SHP77 (cell line): ENCODE results near the gene PHEX.
A peak's percentile ranks its signal among the peaks of the same experiment; 100 is the strongest.

Experiments
- DNase-seq, 2 experiments: peaks; one replicate each; lab custom pipeline; 2025; lab: John Stamatoyannopoulos, UW

Gene PHEX

GRCh38 chrX:22040184-22040583 is 8.1 kb downstream of the PHEX start:
- DNase-seq, result no peak

- peak; percentile 22 to 35 for DNase-seq
Observed at GRCh38 chrX:22041907-22042530, 9.9 kb downstream of the PHEX start.

- DNase-seq, result no peak
Observed at GRCh38 chrX:22043872-22044271, 11.7 kb downstream of the PHEX start.

GRCh38 chrX:22047468-22047867 is 15.3 kb downstream of the PHEX start:
- DNase-seq, result no peak

- DNase-seq, result no peak
Observed at GRCh38 chrX:22053481-22053880, 21.4 kb downstream of the PHEX start.

- DNase-seq, result no peak
Observed at GRCh38 chrX:22056235-22056634, 24.1 kb downstream of the PHEX start.

DNA sequence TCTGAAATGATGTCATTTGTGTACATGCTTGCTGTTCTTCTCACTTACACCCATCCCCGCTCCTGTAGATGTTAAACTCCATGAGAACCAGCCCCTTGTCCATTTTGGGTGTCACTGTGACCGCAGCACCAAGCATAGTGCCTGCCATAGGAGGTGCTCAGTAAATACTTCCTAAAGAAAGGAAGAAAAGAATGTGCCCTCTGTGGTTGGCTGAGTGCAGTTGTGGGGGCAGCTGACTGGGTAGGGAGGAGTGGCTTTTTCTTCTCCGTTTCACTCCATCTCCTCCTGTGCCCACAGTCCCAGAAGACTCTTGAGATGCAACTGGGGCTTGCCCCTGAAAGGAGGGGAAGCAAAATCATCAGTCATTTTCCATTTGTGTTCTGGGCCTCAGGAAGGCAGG is 25.5 kb downstream of the PHEX start:
- no peak for DNase-seq

DNA sequence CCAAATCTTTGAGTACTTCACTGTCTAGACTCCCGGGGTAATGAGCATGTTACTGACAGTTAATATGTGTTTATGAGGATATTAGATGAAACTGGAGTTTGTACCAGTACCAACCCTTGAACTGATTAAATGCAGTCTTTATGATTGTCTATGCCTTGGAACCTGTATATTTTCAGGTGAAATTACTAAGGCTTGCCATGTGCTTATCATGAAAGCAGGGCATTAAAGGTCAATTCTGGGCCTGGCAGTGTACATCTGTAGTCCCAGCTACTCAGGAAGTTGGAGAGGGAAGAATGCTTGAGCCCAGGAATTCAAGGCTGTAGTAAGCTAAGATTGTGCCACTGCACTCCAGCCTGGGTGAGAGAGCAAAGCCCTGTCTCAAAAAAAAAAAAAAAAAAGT is 27.6 kb downstream of the PHEX start:
- DNase-seq, result no peak

DNA sequence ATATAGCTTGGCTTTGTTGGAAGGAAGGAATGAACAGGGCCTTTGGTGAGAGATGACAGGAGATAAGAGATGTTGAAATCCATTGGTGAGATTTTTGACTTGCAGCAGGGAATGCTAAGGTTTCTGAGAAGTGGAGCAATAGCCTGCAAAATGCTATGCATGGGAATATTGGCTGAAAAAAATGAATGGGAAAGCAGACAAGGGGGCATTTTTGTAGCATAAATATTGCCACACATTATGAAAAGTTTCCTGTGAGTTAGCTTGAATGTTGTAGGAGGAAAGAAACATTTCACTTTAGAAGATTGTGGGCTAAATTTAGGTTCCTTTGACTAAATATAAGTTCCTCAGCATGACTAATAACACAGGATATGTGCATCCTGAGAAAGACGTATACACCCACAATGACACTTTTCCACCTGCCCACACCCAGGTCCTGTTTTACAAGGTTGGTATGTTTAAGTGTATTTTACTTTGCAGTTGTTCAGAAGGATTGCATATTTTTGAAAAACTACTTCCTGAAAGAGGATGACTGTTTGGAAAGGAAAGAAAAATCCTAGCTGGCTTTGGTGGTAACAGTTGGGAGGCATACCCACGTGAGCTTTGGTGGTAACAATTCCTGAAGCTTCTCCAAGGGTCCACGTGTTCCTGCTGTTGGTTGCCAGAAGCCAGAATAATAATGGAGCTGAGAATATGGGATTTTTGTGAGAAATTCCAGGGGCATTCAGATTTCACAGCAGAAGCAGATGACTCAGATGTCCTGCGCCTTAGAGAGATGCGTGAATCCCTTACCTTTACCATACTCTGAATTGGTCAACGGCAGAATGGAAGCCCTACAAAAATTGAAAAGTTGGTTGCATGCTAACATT is 28.5 kb downstream of the PHEX start:
- no peak for DNase-seq

- no peak for DNase-seq
Observed at GRCh38 chrX:22063284-22063683, 31.2 kb downstream of the PHEX start.

GRCh38 chrX:22069586-22069985 is 37.5 kb downstream of the PHEX start:
- no peak for DNase-seq

DNA sequence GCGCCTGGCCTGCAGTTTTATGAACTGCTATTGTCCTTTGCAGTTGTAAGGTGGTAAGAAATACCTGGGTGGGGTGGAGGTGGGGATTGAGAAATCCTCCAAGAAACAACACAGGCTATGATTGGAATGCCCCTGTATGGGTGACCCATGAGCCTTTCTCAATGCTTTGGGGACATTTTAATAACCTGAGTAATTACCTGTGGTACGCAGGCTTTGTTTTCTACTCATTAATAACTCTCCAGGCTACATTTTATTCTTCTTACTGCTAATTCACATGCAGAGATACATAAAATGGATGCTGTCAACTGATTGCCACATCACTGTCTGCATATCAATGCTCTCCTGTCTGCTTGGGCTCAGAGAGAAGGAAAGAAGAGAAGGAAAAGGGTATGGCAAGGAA is 41.8 kb downstream of the PHEX start:
- no peak for DNase-seq

GRCh38 chrX:22078117-22078516 is 46.0 kb downstream of the PHEX start:
- DNase-seq, result no peak

DNA sequence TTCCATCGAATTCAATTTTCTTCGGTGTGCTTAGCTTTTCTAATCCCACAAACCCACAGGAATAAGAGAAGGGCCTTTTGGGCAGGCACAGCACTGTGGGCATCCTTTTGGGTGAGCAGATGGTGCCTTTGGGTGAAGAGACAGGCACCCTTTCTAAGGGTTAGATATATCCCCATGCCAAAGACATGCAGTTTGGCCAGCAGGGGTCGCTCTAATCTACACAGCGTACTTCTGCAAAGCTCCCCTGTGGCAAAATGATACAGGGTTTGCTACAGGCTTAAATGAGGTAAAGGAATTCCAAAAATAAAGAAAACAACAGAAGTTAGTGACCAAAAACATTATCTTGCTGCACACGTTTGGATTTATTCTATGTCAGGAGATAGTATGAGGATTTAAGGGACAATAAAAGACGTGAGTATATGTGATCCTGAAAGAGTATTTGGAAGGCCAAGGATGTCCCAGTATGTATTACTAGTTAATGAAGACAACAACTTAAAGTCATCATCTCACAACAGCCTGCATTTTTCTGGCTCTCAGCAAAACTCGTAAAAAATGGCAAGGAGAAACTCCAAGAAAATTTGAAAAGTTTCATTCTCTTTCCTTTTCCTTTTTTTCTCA is 49.5 kb downstream of the PHEX start:
- peak in 1 of 2 experiments; percentile 6 for DNase-seq

GRCh38 chrX:22086003-22086402 is 53.9 kb downstream of the PHEX start:
- DNase-seq, result no peak

DNA sequence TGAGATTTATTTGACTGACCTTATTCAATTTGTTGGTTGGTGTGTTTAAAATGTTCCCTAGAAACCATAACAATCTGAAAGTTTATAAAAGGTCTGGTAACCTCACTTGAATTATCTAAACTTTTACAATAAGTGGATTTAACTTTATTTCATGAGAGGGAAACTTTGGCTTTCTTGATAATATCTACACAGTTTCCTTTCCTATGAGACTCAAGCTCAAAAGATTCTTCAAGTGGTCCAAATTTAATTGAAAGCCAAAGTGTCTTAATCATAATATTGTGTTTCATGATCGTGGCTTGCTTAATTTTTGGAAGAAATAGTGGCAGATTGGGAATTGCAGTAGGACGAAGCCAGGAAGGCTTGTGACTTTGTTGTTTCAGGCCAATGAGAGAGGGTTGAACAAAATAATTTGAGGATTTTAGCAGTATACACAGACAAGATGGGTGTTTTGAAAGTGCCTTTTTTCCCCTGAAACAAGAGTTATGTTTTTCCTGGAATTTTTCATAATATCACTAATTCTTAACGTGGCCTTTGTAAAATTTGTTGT is 55.0 kb downstream of the PHEX start:
- no peak for DNase-seq

GRCh38 chrX:22088326-22088725 is 56.2 kb downstream of the PHEX start:
- no peak for DNase-seq

GRCh38 chrX:22090181-22090580 is 58.1 kb downstream of the PHEX start:
- no peak for DNase-seq

DNA sequence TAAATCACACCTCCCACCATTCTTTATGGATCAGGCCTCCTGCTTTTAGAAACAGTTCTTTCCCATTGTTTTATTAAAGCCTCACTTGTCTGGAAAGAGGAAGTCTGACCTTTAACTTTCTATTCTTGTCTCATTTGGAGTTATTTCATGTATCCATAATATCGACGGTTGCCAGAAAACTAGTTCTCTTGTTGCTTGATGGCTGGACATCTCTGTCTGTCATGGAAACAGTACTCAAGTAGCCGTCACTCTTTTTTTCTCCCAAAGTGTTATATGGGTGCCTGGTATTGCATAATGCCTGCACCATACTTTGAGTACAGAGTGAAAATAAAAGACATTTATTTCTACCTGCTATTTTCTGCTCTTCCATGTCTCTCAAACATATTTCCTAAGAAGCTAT is 61.4 kb downstream of the PHEX start:
- DNase-seq, result no peak

- DNase-seq, result no peak
Observed at GRCh38 chrX:22095286-22095685, 63.2 kb downstream of the PHEX start.

DNA sequence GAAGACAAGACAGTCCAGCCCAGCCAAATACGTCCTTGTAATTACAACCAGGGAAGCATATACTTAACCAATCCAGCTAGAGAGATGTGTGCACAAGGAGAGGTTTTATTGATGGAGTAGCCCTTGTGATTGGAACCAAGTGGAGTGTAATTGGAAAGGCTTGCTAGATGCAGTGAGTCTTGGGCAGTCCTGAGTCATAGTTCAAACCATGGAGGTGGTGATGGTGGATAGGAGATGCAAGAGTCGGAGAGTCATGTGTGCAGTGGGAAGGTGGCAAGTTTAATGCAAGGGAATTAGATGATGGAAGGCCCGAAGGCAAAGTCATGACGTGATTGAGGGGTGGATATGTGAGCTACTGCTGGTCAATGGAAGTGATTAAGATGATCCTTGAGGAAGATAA is 63.7 kb downstream of the PHEX start:
- no peak for DNase-seq

GRCh38 chrX:22097012-22097694 is 65.0 kb downstream of the PHEX start:
- peak in 1 of 2 experiments; percentile 0 for DNase-seq
